HG02678 (cell line): Measurements from ENCODE around the gene SYNDIG1L.

Experiments used
- ATAC-seq: cut with Tn5 transposase; IDR thresholded peaks from one replicate; pipeline ENCODE4 v1.9.1; 2021; ENCODE audit warnings: mild to moderate bottlenecking, moderate library complexity; ENCODE audit not compliant: unreplicated experiment

SYNDIG1L gene

DNA sequence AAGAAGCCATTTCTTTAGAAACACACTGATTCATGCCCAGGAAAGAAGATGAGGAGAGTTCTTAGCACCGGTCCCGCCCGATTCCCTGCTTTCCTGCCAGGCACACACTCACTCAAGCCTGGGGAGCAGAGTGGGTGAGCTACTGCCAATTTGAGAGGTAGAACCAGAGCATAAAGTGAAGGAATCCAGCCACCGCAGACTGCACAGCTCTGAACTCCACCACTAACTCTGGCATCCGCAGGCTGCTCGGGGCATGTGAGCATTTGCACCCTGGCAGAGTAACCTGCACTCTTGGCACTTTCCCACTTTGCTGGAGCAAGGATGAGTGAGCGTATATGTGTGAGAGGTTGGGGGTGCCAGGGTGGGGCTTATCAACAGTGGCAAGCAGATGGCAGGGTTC is 4.0 kb upstream of the SYNDIG1L start:
- no peak for ATAC-seq

DNA sequence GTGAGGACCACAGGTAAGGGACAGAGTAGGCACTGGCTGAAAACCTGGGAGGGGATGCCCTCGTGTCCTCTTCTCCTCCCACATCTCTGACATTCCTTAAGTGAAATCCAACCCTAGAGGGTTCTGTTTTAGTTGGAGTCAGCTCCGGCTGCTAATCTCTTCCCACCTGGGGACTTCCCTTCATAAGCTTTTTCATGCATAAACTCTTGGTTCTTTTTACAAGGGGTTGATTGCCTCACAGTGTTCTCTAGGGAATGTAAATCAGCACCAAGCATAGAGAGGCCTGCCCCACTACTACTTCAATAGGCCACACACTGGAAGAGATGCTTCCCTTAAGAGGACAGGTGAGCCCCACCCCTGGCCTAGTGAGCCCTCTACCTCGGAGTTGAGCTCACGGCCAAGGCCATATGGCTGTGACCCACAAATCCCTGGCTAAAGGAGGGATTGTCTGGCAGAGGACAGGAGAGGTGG is 3.2 kb upstream of the SYNDIG1L start:
- ATAC-seq, result no peak

DNA sequence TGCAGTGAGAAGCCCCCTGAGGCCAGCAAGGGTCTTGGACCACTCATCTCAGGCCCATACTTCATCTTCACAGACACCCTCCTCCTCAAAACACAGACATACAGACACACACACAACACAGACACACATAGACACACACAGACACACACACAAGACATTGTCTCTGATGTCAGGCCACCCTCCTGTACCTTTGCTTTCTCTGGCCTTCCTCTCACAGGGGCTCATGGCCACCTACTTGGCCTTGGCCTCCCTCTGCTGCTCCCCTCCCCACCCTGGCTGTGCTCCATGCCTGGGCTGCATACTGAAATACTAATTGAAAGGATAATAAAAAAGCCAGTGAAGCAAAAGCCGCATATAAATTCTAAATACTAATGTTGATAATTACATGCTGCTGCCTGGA is 1.6 kb upstream of the SYNDIG1L start:
- no peak for ATAC-seq

DNA sequence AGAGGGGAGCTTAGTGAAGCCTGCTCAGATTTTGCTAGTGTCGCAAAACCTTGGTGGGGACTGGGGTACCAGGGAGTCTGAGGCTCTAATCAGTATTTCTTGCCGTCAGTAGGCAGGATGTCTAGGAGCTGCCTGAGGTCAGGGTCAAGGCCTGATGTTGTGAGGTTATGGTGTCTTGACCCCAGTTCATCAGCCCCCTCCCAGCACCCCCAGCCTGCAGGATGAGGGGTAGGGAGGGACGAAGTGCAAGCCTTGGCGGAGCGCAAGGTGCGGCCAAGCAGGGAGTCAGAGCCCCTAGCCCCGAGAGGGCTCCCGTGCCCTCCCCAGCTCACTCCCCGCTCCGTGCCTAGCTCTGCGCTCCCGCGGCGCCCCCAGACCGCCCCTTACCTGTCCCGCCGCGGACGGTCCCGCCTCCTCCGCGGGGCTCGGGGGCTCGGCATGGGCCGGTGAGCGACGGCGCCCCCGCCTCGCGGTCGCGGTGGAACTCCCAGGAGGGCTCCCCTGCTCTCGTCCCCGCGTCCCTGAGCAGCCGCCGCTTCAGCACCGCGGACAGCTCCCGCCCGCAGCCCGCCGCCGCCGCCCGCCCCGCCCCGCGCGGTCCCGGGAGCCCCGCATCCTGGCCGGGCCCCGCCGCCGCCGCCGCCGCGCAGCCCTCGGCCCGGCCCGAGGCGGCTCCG is 347 bp downstream of the SYNDIG1L start:
- ATAC-seq, result no peak

DNA sequence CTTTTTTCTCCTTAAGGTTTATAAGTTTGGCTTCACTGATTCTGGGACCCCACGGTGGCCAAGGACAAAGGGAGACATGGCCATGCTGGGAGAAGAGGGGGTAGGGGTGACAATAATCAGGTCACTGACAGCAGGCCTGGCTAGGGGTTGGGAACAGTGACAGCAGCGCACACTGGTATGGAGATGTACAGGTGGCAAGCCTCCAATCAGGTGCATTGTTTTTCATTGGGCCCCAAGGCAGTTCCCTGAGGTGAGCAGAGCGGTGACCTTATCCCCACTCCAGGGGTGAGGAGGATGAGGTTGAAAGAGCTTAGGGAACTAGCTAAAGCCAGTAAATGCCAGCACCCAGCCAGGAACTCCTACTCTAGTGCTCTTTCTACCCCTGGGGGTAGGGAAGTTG is 1.4 kb downstream of the SYNDIG1L start:
- no peak for ATAC-seq

DNA sequence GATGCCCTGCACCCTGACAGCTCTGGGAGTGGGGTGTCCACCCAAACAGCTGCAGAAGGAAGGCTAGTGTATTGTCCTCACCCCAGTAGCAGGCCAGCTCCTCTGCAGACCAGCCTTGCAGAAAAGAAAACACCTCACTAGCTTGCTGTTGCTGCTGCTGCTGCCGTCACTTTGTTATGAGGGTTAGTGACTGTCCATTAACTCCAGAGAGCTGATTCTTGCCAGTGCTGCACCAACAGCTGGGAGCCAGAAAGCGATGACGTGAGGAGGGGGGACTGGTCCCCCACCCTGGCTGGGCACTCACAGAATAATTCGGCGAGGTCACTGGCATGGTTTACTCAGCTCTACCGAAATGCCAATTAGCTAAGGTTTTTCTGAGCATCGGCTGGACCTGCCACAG is 2.8 kb downstream of the SYNDIG1L start:
- ATAC-seq, result no peak

DNA sequence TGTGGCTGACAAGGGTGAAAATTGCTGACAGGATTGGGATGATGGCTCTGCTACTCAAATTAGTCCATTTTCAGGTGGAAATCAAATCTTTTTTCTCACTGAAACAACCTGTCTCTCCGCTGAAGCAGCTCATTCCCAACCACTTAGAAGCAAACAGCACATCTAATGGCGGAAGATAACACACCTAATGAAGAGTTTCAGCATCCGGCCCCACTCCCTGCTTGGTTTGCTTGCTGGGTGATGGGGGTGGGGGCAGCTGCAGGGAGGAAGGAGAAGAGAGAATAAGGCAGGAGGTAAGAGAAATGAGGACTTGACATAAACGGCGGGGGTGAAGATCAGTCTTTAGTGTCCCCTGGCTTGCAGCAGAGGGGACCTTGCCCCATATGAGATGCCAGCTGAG is 4.0 kb downstream of the SYNDIG1L start:
- ATAC-seq, result no peak

DNA sequence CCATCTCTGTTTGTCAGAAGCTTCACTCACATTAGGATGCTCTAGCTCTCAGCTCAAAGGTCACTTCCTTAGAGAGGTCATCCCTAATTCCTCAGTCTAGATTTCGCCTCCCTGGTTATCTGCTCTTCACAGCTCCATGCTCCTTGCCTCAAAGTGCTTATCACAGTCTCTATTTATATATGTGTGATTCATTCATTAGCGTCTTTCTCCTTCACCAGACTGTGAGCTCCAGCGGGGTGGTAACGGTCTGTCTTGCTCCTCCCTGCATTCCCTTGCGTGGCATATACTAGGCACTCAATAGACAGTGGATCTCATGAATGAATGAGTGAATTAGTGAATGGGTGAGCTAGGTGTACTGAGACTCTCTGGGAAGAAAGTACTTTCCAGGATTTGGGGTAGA is 6.9 kb downstream of the SYNDIG1L start:
- no peak for ATAC-seq

DNA sequence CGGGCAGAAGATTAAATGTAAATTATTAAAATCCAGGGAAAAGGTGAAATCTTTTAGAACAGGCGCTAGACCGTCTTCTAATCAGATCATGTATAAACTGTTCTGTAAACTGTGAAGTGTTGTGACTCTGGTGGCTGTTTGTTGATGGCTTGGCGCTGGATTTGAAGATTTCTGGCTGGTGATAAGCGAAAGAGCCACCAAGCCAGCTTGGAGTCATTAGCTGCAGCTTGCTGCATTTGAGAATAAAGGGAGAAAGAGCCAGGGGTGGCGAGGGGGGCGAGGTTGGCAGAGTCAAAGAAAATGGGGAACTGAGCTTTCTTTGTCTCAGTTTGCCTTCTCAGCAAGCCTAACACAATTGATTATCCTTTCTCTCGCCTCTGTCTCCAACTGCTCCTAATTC is 8.0 kb downstream of the SYNDIG1L start:
- ATAC-seq, result no peak

DNA sequence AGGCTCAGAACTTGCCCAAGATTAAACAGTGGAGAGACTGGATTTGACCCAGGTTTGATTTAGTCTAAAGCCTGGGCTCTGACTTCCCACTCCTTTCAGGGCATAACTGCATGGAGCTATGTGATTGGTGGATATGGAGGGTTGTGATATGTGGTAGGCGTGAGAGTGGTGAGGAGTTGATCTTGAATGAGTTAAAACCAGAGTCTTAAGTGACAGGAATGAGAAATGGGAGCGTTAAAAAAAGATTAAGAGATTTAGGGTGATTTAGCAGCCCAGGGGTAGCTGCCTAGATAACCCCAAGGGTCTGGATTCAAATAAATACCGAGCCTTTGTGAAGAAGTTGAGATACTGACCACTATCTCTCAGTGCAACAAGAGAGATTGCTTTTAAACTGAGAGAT is 8.4 kb downstream of the SYNDIG1L start:
- ATAC-seq, result no peak

DNA sequence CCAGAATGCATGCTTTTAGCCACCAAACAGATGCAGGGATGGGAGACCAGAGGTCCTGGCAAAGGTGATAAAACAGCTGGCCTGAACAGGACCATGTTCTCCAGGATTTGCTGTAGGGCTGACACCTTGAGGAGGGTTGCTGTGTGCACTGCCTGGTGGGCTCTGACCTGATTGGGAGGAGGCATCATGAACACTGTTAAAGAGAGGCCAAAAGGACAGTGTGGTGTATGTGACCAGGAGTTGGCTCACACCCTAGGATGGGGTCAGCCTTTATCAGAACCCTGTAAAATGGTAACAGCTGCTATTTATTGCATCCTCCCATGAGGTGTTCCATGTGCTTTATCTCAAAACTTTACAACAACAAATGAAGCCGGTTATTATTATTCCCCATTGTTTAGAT is 8.8 kb downstream of the SYNDIG1L start:
- no peak for ATAC-seq

DNA sequence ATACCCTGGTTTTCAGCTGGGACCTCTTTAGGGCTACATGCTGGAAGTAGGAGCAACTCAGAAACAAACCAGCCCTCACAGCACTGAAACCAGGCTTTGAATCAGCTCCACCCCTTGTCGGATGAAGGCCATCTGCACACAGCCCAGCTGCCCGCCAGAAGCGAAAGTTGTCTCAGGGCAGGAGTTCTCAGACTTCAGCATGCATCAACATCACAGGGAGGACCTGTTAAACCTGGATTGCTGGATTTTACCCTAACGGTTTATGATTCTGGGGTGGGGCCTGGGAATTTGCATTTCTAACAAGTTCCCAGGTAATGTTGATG is 10.9 kb downstream of the SYNDIG1L start:
- ATAC-seq, result no peak

DNA sequence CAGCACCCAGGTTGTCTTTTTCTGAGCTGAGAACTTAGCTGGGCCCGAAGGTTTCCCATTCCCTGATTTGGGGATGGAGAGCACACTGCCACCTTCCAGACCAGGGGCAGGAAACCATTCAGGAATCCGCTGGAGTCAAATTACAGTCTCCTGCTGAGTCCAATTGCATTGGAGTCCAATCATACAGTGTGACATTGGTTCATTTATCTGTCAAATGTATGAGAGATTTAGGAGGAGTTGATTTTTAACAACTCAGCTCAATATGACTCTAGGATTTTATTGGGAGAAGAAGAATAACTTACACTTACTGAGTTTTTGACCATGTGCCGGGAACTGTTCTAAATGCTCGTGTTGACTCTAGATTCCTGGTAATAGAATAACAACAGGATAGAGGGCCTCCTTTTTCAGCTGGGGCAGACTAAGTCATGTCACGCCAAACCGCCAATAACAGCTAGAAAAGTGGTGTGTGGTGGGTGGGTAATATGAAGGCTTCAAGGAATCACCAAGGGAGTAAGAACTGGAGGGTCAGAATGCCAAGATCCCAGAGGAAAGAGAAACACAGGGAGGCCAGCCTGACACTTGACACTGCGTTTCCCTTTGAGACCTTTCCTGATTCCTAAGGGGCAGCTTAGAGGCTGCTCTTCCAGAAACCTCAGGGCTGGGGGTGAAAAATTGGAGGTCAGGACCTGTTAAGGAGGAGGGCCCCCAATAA is 11.5 kb downstream of the SYNDIG1L start:
- ATAC-seq, result no peak

DNA sequence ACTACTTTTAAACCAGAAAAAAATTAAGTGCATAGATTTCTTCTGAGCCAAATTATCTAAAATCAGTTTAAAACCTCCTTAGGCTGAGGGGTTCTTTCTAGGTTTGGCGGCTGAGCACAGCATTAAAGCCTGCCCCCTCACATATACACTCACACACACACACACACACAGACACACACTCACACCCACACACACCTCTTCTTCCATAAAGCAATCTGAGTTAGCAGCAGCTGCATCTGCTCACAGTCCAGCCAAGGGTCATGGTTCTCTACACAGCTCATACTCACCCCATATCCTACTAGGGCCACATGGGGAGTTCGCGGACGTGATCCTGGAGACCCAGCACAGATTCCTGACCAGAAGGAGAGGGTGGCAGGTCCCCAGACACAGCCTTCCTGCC is 12.4 kb downstream of the SYNDIG1L start:
- ATAC-seq, result no peak

DNA sequence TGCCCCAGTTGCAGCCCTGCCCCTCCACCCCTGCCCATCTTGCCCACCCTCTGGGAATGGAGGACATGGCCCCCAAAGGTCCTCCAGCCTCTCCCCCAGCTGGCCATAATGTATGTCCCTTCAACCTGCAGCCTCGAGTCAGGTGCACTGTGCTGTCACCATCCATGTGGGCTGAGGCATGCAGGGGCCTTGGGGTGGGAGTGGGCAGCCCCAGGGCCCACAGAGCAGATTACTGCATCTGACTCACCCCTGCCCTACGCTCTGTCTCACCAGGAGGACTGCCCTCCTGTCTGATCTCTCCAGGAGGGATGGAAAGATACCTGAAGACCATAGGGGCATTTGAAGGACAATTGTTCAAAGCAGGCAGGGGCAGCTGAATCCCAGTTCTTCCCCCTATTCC is 13.3 kb downstream of the SYNDIG1L start:
- no peak for ATAC-seq

DNA sequence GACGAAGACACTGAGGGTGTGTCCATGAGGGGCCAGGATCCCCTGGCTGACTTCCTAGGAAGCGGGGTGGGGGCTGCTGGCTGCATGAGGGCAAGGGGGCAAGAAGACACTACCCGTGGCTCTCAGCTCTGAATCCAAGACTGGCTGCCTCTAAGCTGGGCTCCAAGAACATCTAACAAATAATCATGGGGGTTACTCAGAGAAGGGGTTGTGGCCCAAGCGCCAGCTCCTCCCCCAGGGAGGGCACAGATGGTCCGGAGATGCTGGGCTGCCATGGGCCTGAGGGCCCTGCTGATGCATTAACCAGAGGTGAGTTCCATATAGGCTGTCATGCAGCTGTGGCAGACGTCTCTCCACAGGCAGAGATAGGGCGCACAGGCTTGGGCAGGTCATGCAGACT is 14.3 kb downstream of the SYNDIG1L start:
- no peak for ATAC-seq

DNA sequence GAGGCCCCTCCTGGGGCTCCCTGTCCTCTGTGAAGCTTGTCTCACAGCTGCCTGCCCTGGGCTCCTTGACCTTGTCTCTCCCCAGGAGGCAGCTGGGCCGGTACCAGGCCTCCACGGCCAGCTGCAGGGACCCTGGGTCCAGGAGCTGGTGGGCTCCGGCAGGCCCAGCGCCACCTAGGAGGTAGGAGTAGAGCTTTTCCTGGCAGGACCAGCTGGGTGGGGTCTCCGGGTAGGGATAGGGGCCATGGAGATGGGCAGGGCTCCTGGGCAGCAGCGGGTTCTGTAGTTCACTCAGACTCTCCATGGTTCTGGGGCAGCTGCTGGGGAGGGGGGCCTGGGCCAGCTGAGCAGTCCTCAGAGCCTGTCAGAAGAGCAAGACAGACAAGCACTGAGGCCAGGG is 16.6 kb downstream of the SYNDIG1L start:
- ATAC-seq, result no peak

DNA sequence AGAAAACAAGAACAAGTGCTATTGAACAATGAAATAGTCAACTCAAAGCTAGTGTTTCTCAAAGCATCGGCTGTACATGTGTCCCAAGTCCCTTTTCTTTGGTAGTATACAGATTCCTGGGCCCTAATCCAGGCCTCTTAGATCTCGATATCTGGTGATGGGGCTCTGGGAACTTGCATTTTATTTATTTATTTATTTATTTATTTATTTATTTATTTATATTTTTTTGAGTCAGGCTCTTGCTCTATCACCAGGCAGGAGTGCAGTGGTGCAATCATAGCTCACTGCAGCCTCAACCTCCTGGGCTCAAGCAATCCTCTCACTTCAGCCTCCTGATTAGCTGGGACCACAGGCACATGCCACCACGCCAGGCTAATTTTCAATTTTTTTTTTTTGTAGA is 17.1 kb downstream of the SYNDIG1L start:
- ATAC-seq, result no peak

DNA sequence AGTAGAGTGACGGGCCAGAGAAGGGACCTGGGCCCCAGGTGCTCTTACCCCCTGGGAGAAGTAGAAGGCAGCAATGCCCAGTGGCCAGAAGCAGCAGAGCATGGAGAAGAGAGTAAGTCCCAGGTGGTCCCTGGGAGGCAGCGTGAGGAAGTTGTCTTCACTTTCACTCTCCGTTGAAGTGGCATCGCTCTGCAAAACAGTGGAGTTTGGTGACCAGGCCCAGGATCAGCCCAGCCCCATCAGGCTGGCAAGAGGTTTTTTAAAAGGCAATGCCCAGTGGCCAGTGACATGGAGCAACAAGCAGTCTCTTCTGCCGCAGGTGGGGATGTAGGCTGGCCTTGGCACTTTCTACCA is 18.2 kb downstream of the SYNDIG1L start:
- no peak for ATAC-seq

DNA sequence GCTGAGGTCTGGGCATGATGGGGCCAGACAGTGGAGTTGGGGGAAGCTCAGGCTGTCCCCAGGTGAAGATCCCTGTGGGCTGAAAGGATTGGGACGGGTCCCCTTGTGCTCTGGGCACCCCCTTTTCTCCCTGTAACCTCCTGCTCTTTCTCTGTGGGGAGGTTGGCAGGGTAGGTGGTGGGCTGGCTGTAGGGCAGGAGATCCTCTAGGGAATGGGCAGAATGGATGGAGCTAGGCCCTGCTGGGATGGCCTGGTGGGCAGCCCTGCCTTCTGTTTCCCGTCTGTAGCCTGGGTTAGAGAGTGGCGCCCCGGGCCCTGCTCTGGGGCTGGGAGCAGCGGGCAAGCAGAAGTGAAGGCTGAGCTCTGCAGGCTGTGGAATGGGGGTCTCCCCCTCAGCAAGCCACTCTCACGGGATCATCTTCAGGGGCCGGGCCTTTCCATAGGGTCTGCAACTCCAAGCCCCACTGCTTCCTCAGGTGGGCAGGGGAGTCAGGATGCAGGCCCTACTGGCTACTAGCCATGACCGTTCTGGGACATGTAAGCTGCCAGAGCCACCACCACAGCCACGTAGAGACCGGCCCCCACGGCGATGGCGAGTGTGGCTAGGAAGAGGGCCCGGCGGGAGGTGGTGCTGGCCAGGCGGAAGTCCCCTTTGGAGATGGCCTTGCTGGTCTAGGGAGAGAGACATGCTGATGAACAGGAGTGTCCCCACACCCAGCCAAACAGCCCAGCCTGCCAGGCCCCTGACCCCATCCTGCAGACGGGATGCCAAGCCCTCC is 18.8 kb downstream of the SYNDIG1L start:
- ATAC-seq, result no peak

DNA sequence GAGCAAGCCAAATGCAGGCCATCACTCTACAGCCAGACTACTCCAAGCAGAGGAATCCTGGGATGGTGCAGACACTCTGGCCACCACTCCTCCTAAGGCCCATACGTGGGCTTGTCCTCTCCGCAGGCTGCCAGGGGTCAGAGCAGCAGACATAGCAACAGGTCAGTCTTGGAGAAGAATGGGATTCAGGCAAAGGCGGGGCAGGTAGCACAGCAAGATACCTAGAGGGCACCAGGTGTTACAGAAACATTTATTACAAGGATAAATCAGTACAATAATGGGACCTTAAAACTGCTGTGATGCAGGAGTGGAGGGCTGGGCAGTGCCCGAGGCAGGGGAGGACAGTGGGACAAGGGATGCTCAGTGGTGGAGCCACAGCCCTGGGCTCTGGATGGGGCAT is 20.3 kb downstream of the SYNDIG1L start:
- ATAC-seq, result no peak

DNA sequence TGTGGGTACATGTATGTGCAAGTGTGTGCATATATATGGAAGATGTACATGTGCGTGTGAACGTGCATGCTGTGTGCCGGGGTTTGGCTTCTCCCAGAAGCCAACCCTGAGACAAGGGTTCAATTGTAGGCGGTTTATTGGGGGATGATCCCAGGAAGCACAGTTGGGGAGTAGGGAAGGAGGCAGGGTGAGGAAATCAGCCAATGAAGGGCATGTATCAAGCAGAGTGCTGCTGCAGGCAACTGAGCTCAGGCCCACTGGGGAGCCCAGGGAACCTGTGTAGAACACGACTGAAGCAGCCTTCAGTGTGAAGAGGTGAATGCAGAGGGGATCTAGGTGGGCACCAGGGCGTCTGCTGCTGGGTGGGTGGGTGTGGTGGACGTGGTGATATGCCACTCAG is 21.6 kb downstream of the SYNDIG1L start:
- ATAC-seq, result no peak
